ENCODE results near the gene DNAH7.

GRCh38 chr2:195907474-195907873 lies 161.2 kb downstream of the DNAH7 start:
- TF ChIP-seq CTCF (IDR thresholded peaks at IDR 0.05) (no peak), ZFX (IDR thresholded peaks at IDR 0.05; ENCODE audit: borderline replicate concordance) (no peak)
